ENCODE results near the gene KCNK5. TPM values are rescaled to one million over a fixed set of nuclear protein-coding genes. Genes with fewer than 3 reads are reported as not detected.

Gene KCNK5
- total RNA-seq, 1 donor from 2014 or later = 0.26 TPM

GRCh38 chr6:39209911-39210310, 19.4 kb downstream of the KCNK5 start:
- H3K27me3 ChIP-seq (ENCODE audit: control insufficient read depth, insufficient read depth, low read length) = no peaks in the 10 kb centered on the region
- no peak overlapping the region for H3K4me3 ChIP-seq (ENCODE audit: low read depth, low read length)
- no peaks in the 10 kb centered on the region for H3K36me3 ChIP-seq (ENCODE audit: control insufficient read depth, insufficient read depth, low read length)
- no peak for TF ChIP-seq CTCF (IDR thresholded peaks at IDR 0.05; ENCODE audit: insufficient read depth, low read length, severe bottlenecking)
- FAIRE-seq (no peak), DNase-seq (ENCODE audit: low read depth) (no peak)

- FAIRE-seq (no peak), DNase-seq (ENCODE audit: low read depth) (peak; percentile 15)
- no peaks in the 10 kb centered on the region for H3K27me3 ChIP-seq (ENCODE audit: control insufficient read depth, insufficient read depth, low read length)
- no peak overlapping the region for H3K4me3 ChIP-seq (ENCODE audit: low read depth, low read length)
- TF ChIP-seq CTCF (IDR thresholded peaks at IDR 0.05; ENCODE audit: insufficient read depth, low read length, severe bottlenecking) = no peak
- no peaks in the 10 kb centered on the region for H3K36me3 ChIP-seq (ENCODE audit: control insufficient read depth, insufficient read depth, low read length)
Measured at GRCh38 chr6:39209360-39209811, 19.9 kb downstream of the KCNK5 start.

GRCh38 chr6:39208223-39208739, 21.0 kb downstream of the KCNK5 start:
- TF ChIP-seq CTCF (IDR thresholded peaks at IDR 0.05; ENCODE audit: insufficient read depth, low read length, severe bottlenecking) = no peak
- Histone ChIP-seq H3K4me3 (ENCODE audit: low read depth, low read length) (no peak overlapping the region), H3K27me3 (ENCODE audit: control insufficient read depth, insufficient read depth, low read length) (no peaks in the 10 kb centered on the region), H3K36me3 (ENCODE audit: control insufficient read depth, insufficient read depth, low read length) (no peaks in the 10 kb centered on the region)
- FAIRE-seq (no peak), DNase-seq (ENCODE audit: low read depth) (no peak)

GRCh38 chr6:39207416-39208222, 21.7 kb downstream of the KCNK5 start:
- no peaks in the 10 kb centered on the region for H3K27me3 ChIP-seq (ENCODE audit: control insufficient read depth, insufficient read depth, low read length)
- DNase-seq (ENCODE audit: low read depth) (no peak), FAIRE-seq (no peak)

GRCh38 chr6:39206250-39206721, 23.0 kb downstream of the KCNK5 start:
- TF ChIP-seq CTCF (IDR thresholded peaks at IDR 0.05; ENCODE audit: insufficient read depth, low read length, severe bottlenecking) = no peak
- Histone ChIP-seq H3K27me3 (ENCODE audit: control insufficient read depth, insufficient read depth, low read length) (no peaks in the 10 kb centered on the region), H3K36me3 (ENCODE audit: control insufficient read depth, insufficient read depth, low read length) (no peaks in the 10 kb centered on the region), H3K4me3 (ENCODE audit: low read depth, low read length) (no peak overlapping the region)
- DNase-seq (ENCODE audit: low read depth) = no peak
- FAIRE-seq = no peak

More at GRCh38 chr6:39207416-39208222, 21.7 kb downstream of the KCNK5 start:
- Histone ChIP-seq H3K4me3 (ENCODE audit: low read depth, low read length) (no peak overlapping the region), H3K36me3 (ENCODE audit: control insufficient read depth, insufficient read depth, low read length) (no peaks in the 10 kb centered on the region)
- no peak for TF ChIP-seq CTCF (IDR thresholded peaks at IDR 0.05; ENCODE audit: insufficient read depth, low read length, severe bottlenecking)
